HUES48 (cell line): ENCODE results near the gene LSM7.

Experiments used
- H3K27ac ChIP-seq: one replicate; pipeline ENCODE4 v1.7.0; 2013; ENCODE audit warnings: low read depth, low read length, inconsistent platforms
- H3K27me3 ChIP-seq: 2 replicates; pipeline ENCODE4 v1.6.1; 2013; ENCODE audit warnings: mild to moderate bottlenecking, low read length; ENCODE audit not compliant: control insufficient read depth, insufficient read depth
- H3K36me3 ChIP-seq: 2 replicates; pipeline ENCODE4 v1.6.1; 2013; ENCODE audit warnings: low read length; ENCODE audit not compliant: control insufficient read depth, insufficient read depth
- H3K4me1 ChIP-seq: 2 replicates; pipeline ENCODE4 v1.6.1; 2013; ENCODE audit warnings: mild to moderate bottlenecking, low read length; ENCODE audit not compliant: control insufficient read depth, insufficient read depth
- H3K4me3 ChIP-seq: 2 replicates; pipeline ENCODE4 v1.5.1; 2013; ENCODE audit warnings: mild to moderate bottlenecking, low read depth, low read length
- H3K9ac ChIP-seq: 2 replicates; pipeline ENCODE4 v1.6.1; 2013; ENCODE audit warnings: mild to moderate bottlenecking, low read depth, low read length, moderate library complexity
- H3K9me3 ChIP-seq: 2 replicates; pipeline ENCODE4 v1.6.1; 2013; ENCODE audit warnings: low read length; ENCODE audit not compliant: control insufficient read depth, insufficient read depth

The LSM7 gene

DNA sequence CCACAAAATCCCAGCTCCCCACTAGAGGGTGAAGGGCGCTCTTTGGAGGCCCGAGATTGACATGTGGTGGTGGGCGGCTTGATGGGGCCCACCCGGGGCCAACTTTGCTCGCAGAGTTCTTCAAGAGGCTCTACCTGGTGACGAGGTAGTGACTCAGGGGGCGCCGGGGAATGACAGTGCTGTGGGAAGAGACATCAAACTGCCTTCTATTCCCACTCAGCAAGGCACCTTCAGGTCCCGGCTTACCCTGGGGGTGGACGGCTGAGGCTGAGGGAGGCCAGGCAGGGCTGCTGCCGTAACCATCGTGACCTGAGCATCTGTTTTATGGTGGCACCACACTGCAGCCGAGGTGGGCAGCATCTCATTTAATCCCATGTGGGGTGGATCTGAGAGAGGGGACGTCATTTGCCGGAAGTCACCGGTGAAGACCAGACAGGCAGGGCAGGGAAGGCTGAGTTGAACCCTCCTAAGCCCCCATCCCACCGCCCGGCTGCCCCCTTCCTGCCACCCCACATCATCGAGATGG is 22.0 kb downstream of the LSM7 start:
- Histone ChIP-seq H3K36me3 (no peaks in the 10 kb centered on the region), H3K9ac (no peak overlapping the region), H3K4me1 (no peaks in the 10 kb centered on the region), H3K27ac (no peak overlapping the region), H3K9me3 (no peaks in the 10 kb centered on the region), H3K4me3 (no peak overlapping the region), H3K27me3 (peaks cover 29% of the 10 kb centered on the region)

DNA sequence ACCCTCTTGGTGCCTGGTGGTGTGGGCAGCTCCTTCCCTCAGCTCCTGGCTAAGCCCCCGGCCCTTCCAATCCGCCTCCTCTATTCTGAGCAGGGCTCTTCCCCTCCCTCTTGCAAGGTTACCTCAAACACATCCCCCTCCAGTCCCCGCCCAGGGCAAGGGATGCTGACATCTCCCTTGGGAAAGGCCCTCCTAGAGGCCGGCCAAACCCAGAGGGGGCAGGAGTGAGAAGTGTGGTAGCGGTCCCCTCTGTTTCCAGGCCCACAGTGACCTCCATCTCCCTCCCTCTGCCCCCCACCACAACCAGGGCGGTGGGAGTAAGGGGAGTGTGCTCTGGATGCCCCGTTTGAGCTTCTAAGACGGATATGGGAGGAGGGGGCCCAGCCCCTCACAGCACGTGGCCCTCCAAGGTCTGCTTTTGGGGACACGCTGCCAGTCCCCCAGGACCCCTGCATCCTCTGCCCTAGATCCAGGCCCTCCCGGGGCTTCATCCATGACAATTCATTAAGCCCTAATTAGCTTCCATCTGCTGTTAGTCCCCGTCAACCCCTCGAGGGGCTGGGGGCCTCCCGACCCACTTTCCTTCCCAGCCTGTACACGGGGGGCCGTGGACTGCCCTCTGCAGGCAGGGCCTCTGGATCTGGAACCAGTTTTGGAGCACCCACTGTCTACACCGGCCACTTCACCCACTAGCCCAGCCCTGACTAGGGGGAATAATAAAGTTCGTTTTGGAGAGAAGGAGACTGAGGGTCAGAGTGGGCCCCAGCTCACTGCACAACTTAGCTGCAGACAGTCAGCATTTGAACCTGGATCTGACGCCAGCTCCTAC is 22.7 kb downstream of the LSM7 start:
- Histone ChIP-seq H3K27me3 (peaks cover 29% of the 10 kb centered on the region), H3K9ac (no peak overlapping the region), H3K36me3 (no peaks in the 10 kb centered on the region), H3K4me1 (no peaks in the 10 kb centered on the region), H3K27ac (no peak overlapping the region), H3K4me3 (no peak overlapping the region), H3K9me3 (no peaks in the 10 kb centered on the region)

DNA sequence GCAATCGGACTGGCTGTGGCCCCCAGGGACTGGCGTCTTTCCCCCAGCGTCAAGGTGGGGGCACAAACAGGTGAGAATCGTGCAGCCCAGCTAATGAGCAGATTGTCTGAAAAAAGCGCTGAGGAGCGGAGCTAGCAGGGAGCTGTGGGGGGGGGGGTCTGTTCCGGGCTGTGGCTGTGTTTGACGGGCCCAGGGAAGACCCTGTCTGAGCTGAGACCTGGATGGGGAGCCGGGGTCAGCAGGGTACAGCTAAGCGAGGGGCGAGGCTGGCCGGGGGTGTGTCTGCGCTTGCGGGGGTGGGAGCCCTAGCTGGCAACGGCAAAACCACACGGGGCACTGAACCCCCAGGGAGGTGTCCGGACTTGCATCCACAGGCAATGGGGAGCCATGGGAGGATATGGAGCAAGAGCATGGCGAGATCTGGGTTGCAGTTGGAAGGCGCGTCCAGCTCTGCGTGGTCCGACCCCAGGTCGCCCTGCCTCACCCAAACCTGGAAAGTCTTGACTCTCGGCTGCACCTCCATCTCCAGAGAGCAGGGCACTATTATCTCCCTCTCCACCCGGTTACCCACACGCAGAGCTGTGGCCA is 25.1 kb downstream of the LSM7 start:
- peaks cover 21% of the 10 kb centered on the region for H3K27me3 ChIP-seq
- no peaks in the 10 kb centered on the region for H3K36me3 ChIP-seq
- no peak overlapping the region for H3K27ac ChIP-seq
- no peaks in the 10 kb centered on the region for H3K9me3 ChIP-seq
- H3K9ac ChIP-seq, result no peak overlapping the region
- H3K4me3 ChIP-seq, result no peak overlapping the region
- no peaks in the 10 kb centered on the region for H3K4me1 ChIP-seq

DNA sequence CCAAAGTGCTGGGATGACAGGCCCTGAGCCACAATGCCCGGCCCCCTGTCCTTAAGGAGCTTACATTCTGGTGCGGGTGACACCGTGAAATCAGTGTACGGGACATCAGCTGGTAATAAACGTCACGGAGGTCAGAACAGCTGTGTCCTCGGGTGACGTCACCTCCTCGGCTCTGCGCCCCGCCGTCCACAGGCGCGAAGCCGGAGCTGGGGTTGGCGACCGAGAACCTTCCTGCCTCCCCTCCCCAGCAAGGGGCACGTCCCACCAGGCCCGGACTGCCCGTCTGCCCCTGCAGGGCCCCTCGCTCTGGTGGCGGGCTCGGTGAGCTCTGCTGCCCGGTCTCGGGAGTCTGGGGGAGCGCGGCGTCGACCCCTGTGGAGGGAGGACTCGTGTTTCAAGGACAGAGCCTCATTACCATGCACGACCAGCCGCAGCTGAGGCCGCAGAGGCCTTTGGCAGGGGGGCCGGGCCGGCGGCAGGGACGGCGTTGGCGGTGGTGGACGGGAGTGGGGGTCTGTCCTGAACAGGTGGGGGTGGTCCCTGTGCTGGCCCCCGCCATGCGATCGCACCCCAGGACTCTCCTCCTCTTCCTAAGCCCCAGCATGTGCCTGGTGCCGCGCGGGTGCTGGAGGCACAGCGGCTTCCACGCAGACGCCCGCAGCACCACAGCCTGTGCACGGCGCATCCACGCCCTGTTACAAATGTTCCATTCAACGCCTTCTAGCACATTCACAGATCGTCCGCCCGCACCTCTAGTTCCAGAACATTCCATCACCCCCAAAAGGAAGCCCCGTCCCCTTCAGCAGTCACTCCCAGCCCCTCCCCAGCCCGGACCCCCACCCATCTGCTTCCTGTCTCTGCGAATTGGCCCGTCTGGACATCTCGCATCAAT is 25.8 kb downstream of the LSM7 start:
- H3K4me1 ChIP-seq, result no peaks in the 10 kb centered on the region
- no peak overlapping the region for H3K9ac ChIP-seq
- H3K4me3 ChIP-seq, result no peak overlapping the region
- no peaks in the 10 kb centered on the region for H3K36me3 ChIP-seq
- no peak overlapping the region for H3K27ac ChIP-seq
- H3K9me3 ChIP-seq, result no peaks in the 10 kb centered on the region
- peaks cover 16% of the 10 kb centered on the region for H3K27me3 ChIP-seq

DNA sequence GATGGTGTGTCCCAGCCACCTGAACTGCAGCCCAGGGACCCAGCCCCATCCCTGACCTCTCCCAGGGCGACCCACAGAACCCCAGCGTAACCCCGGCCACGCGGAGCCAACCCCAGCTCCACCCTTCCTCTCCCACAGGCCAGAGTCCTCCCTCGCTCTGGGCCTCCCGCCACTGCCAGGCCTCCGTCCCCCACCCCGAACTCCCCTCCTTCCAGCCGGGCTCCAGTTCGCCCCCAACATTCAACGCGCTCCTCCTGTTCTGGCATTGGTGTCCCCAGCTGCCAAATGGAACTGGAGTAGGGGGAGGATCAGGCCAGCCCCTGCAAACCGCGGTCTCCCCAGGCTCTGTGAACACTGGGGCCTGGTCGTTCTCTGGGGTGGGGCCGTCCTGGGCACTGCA is 27.9 kb downstream of the LSM7 start:
- no peak overlapping the region for H3K27ac ChIP-seq
- no peaks in the 10 kb centered on the region for H3K4me1 ChIP-seq
- H3K9ac ChIP-seq, result no peak overlapping the region
- peaks cover 5% of the 10 kb centered on the region for H3K27me3 ChIP-seq
- H3K9me3 ChIP-seq, result no peaks in the 10 kb centered on the region
- H3K36me3 ChIP-seq, result no peaks in the 10 kb centered on the region
- no peak overlapping the region for H3K4me3 ChIP-seq

DNA sequence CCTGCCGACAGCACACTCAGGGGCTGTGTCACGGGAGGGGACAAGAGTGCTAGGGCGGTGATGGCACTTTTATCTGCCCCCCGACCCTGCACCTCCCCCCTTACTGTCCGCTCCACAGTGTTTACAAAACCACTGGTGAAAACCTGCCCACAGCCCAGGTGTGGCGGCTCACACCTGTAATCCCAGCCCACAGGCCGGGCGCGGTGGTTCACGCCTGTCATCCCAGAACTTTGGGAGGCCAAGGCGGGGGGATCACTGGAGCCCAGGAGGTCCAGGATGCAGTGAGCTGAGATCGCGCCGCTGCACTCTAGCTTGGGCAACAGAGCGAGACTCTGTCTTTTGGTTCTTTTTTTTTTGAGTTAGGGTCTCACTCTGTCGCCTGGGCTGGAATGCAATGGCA is 32.2 kb downstream of the LSM7 start:
- Histone ChIP-seq H3K4me3 (no peak overlapping the region), H3K36me3 (no peaks in the 10 kb centered on the region), H3K9me3 (no peaks in the 10 kb centered on the region), H3K27ac (no peak overlapping the region), H3K27me3 (peaks cover 35% of the 10 kb centered on the region), H3K9ac (no peak overlapping the region), H3K4me1 (0 out of 2 replicates have a peak, but pooled peaks cover 2% of the 10 kb centered on the region)

DNA sequence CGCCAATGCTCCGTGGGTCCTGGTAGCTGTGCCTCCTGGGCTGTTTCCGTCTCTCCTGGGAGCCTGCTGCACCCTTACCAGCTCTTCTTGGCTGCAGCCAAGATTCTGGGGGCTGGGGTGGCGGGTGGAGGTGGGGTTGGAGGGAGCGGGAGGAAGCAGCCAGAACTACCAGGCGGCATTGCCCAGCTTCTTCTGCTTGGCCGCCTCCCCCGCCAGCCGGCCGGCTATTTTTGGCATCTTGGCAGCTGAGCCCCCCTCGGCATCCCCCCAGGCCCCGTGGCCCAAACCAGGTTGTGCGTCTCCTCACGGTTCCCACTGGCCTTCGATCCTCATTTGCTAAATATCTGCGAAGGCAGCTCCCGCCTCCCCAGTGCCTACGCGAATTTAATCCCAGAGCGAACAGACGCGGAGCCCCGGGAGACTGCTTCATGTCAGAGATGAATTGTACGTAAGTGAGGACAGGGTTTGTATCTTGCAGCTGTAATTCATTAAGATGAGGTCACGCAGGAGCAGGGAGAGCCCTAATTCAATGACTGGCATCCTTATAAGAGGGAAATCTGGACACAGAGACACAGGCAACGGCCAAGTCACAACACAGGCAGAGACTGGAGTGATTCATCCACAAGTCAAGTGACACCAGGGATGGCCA is 33.6 kb downstream of the LSM7 start:
- H3K36me3 ChIP-seq, result no peaks in the 10 kb centered on the region
- no peak overlapping the region for H3K4me3 ChIP-seq
- no peaks in the 10 kb centered on the region for H3K9me3 ChIP-seq
- H3K9ac ChIP-seq, result no peak overlapping the region
- H3K4me1 ChIP-seq, result peaks cover 2% of the 10 kb centered on the region; the same call in 1 of the 2 replicates
- no peak overlapping the region for H3K27ac ChIP-seq
- peaks cover 48% of the 10 kb centered on the region for H3K27me3 ChIP-seq

DNA sequence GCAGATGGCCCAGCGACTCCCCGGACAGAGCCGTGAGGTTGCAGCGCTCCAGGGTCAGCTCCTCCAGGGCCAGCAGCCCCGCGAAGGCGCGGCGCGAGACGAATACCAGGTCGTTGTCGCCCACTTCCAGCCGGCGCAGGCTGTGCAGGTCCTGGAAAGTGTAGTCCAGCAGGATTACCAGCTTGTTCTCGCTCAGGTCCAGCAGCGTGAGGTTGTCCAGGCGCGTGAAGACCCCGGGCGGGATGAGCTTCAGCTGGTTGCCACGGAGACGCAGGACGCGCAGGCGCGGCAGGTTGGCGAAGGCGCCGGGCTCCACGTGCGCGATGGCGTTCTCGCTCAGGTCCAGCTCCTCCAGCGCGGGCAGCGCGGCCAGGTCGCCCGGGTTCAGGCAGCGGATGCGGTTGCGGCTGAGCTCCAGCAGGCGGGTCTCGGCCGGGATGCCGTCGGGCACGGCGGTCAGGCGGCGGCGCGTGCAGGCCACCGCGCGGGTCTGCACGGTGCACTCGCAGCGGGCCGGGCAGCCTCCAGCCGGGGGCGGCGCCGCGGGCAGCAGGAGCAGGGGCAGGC is 37.1 kb downstream of the LSM7 start:
- Histone ChIP-seq H3K27ac (no peak overlapping the region), H3K4me3 (peak overlapping the region; percentile 30), H3K36me3 (no peaks in the 10 kb centered on the region), H3K27me3 (peaks cover 75% of the 10 kb centered on the region), H3K4me1 (peaks cover 2% of the 10 kb centered on the region; the same call in 1 of the 2 replicates), H3K9me3 (no peaks in the 10 kb centered on the region), H3K9ac (no peak overlapping the region)

DNA sequence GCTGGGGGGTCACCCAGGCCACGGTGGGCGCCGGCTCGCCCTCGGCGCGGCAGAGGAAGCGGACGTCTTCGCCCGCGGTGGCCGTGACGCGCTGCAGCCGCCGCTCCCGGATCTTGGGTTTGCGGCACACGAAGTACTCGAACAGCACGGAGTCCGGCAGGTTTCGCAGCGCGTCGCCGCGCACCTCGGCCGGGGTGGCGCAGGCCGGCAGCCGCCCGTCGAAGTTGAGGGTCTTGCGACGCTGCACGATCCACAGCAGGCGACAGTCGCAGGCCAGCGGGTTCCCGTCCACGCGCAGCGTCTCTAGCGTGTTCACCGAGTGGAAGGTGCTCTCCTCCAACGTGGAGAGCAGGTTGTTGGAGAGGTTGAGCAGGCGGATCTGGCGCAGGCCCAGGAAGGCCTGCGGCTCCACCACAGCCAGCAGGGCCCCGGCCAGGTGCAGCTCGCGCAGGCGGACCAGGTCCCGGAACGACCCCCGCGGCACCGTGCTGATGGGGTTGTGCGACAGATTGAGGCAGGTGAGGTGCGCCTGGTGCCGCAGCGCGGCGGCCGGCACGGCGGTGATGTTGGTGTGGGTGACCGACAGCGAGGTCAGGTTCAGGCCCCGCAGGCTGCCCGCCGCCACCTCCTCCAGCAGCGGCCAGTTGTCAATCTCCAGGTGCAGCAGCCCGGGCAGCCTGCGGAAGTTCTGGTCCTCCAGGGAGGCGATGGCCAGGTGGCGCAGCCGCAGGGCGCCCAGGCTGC is 37.8 kb downstream of the LSM7 start:
- Histone ChIP-seq H3K27ac (no peak overlapping the region), H3K36me3 (no peaks in the 10 kb centered on the region), H3K4me3 (peak overlapping the region; percentile 30), H3K9ac (no peak overlapping the region), H3K9me3 (no peaks in the 10 kb centered on the region), H3K27me3 (peaks cover 76% of the 10 kb centered on the region), H3K4me1 (peaks cover 2% of the 10 kb centered on the region; the same call in 1 of the 2 replicates)
